ENCODE results near the gene FHIP1A.
A peak's percentile ranks its signal among the peaks of the same experiment; 100 is the strongest.
"Not testable (repeated sequence)": the region's sequence is repeated elsewhere in the genome, so short reads cannot be mapped to it uniquely, and the experiment has no call there.

Gene FHIP1A

GRCh38 chr4:151362404-151363164, 46.4 kb upstream of the FHIP1A start:
- Histone ChIP-seq H4K91ac (ENCODE audit: low read length) (no peak overlapping the region), H3K27me3 (ENCODE audit: control insufficient read depth in 1 of 2, insufficient read depth in 1 of 2, low read length in 2 of 2) (no peaks in the 10 kb centered on the region), H3K23ac (ENCODE audit: low read length in 2 of 2) (no peak overlapping the region), H3K4me1 (ENCODE audit: control insufficient read depth, insufficient read depth, low read depth, low read length) (no peaks in the 10 kb centered on the region), H3K27ac (ENCODE audit: low read length, poor library complexity, severe bottlenecking) (no peak overlapping the region), H3K79me1 (replicated peaks; ENCODE audit: low read length, poor library complexity, severe bottlenecking) (no peaks in the 10 kb centered on the region), H2BK120ac (ENCODE audit: low read depth, low read length) (no peak overlapping the region), H2BK12ac (ENCODE audit: low read length in 2 of 2) (no peak overlapping the region), H4K8ac (ENCODE audit: low read length) (no peak overlapping the region), H3K9ac (ENCODE audit: low read length) (peak overlapping the region; percentile 54), H2BK15ac (ENCODE audit: low read depth, poor library complexity, severe bottlenecking) (no peak overlapping the region), H2AK5ac (ENCODE audit: low read length, severe bottlenecking) (no peak overlapping the region), H3K36me3 (ENCODE audit: control insufficient read depth in 1 of 2, insufficient read depth in 2 of 2, low read depth in 1 of 2, low read length in 2 of 2) (no peaks in the 10 kb centered on the region), H3K4me3 (ENCODE audit: insufficient read depth in 1 of 2, low read depth in 1 of 2, low read length in 2 of 2) (no peak overlapping the region), H2BK5ac (ENCODE audit: low read depth, low read length, poor library complexity, severe bottlenecking) (no peak overlapping the region), H2AFZ (ENCODE audit: low read depth, low read length) (no peak overlapping the region), H3K4me2 (ENCODE audit: low read length, poor library complexity, severe bottlenecking) (no peak overlapping the region), H3K4ac (ENCODE audit: low read depth in 1 of 2, low read length in 2 of 2) (peak overlapping the region in 1 of 2 experiments; percentile 16), H3K9me3 (ENCODE audit: control insufficient read depth, low read length) (no peaks in the 10 kb centered on the region), H3K18ac (ENCODE audit: low read depth in 1 of 2, low read length in 2 of 2) (no peak overlapping the region), H3K14ac (ENCODE audit: low read length in 2 of 2) (no peak overlapping the region)
- peak; percentile 83 for DNase-seq
- WGBS, result 56% methylated on average over 10 of the region's 14 CpGs

GRCh38 chr4:151376540-151376939, 32.4 kb upstream of the FHIP1A start:
- Histone ChIP-seq H2BK12ac (ENCODE audit: low read length in 2 of 2) (no peak overlapping the region), H4K8ac (ENCODE audit: low read length) (no peak overlapping the region), H3K4me3 (ENCODE audit: insufficient read depth in 1 of 2, low read depth in 1 of 2, low read length in 2 of 2) (no peak overlapping the region), H2AK5ac (ENCODE audit: low read length, severe bottlenecking) (no peak overlapping the region), H3K14ac (ENCODE audit: low read length in 2 of 2) (no peak overlapping the region), H3K27ac (ENCODE audit: low read length, poor library complexity, severe bottlenecking) (no peak overlapping the region), H2AFZ (ENCODE audit: low read depth, low read length) (no peak overlapping the region), H4K91ac (ENCODE audit: low read length) (no peak overlapping the region), H3K18ac (ENCODE audit: low read depth in 1 of 2, low read length in 2 of 2) (no peak overlapping the region), H2BK5ac (ENCODE audit: low read depth, low read length, poor library complexity, severe bottlenecking) (no peak overlapping the region), H3K27me3 (ENCODE audit: control insufficient read depth in 1 of 2, insufficient read depth in 1 of 2, low read length in 2 of 2) (no peaks in the 10 kb centered on the region), H3K4me2 (ENCODE audit: low read length, poor library complexity, severe bottlenecking) (no peak overlapping the region), H2BK15ac (ENCODE audit: low read depth, poor library complexity, severe bottlenecking) (no peak overlapping the region), H3K4me1 (ENCODE audit: control insufficient read depth, insufficient read depth, low read depth, low read length) (no peaks in the 10 kb centered on the region), H3K9me3 (ENCODE audit: control insufficient read depth, low read length) (no peaks in the 10 kb centered on the region), H3K4ac (ENCODE audit: low read depth in 1 of 2, low read length in 2 of 2) (no peak overlapping the region), H3K9ac (ENCODE audit: low read length) (no peak overlapping the region), H3K79me1 (replicated peaks; ENCODE audit: low read length, poor library complexity, severe bottlenecking) (no peaks in the 10 kb centered on the region), H3K23ac (ENCODE audit: low read length in 2 of 2) (no peak overlapping the region), H2BK120ac (ENCODE audit: low read depth, low read length) (no peak overlapping the region), H3K36me3 (ENCODE audit: control insufficient read depth in 1 of 2, insufficient read depth in 2 of 2, low read depth in 1 of 2, low read length in 2 of 2) (no peaks in the 10 kb centered on the region)
- DNase-seq, result no peak
- no CpG with 5 or more reads among the region's 1 CpG for WGBS

- Histone ChIP-seq H2AFZ (ENCODE audit: low read depth, low read length) (no peak overlapping the region), H3K23ac (ENCODE audit: low read length in 2 of 2) (no peak overlapping the region), H2BK5ac (ENCODE audit: low read depth, low read length, poor library complexity, severe bottlenecking) (no peak overlapping the region), H2AK5ac (ENCODE audit: low read length, severe bottlenecking) (no peak overlapping the region), H2BK15ac (ENCODE audit: low read depth, poor library complexity, severe bottlenecking) (no peak overlapping the region), H3K79me1 (replicated peaks; ENCODE audit: low read length, poor library complexity, severe bottlenecking) (no peaks in the 10 kb centered on the region), H3K18ac (ENCODE audit: low read depth in 1 of 2, low read length in 2 of 2) (no peak overlapping the region), H4K91ac (ENCODE audit: low read length) (no peak overlapping the region), H3K14ac (ENCODE audit: low read length in 2 of 2) (no peak overlapping the region), H2BK12ac (ENCODE audit: low read length in 2 of 2) (no peak overlapping the region), H3K4me1 (ENCODE audit: control insufficient read depth, insufficient read depth, low read depth, low read length) (no peaks in the 10 kb centered on the region), H3K36me3 (ENCODE audit: control insufficient read depth in 1 of 2, insufficient read depth in 2 of 2, low read depth in 1 of 2, low read length in 2 of 2) (no peaks in the 10 kb centered on the region), H3K4me3 (ENCODE audit: insufficient read depth in 1 of 2, low read depth in 1 of 2, low read length in 2 of 2) (no peak overlapping the region), H3K9me3 (ENCODE audit: control insufficient read depth, low read length) (no peaks in the 10 kb centered on the region), H3K9ac (ENCODE audit: low read length) (peak overlapping the region; percentile 15), H2BK120ac (ENCODE audit: low read depth, low read length) (no peak overlapping the region), H3K27me3 (ENCODE audit: control insufficient read depth in 1 of 2, insufficient read depth in 1 of 2, low read length in 2 of 2) (no peaks in the 10 kb centered on the region), H3K4ac (ENCODE audit: low read depth in 1 of 2, low read length in 2 of 2) (no peak overlapping the region), H4K8ac (ENCODE audit: low read length) (no peak overlapping the region), H3K4me2 (ENCODE audit: low read length, poor library complexity, severe bottlenecking) (no peak overlapping the region), H3K27ac (ENCODE audit: low read length, poor library complexity, severe bottlenecking) (no peak overlapping the region)
- WGBS, result 87% methylated on average over 1 of the region's 2 CpGs
- no peak for DNase-seq
Observed at GRCh38 chr4:151389311-151389710, 19.7 kb upstream of the FHIP1A start.

GRCh38 chr4:151389799-151390198, 19.2 kb upstream of the FHIP1A start:
- not testable (repeated sequence) for H2BK5ac ChIP-seq (ENCODE audit: low read depth, low read length, poor library complexity, severe bottlenecking); H3K14ac ChIP-seq (ENCODE audit: low read length in 2 of 2); H3K27me3 ChIP-seq (ENCODE audit: control insufficient read depth in 1 of 2, insufficient read depth in 1 of 2, low read length in 2 of 2); H3K18ac ChIP-seq (ENCODE audit: low read depth in 1 of 2, low read length in 2 of 2); H4K91ac ChIP-seq (ENCODE audit: low read length); H3K36me3 ChIP-seq (ENCODE audit: control insufficient read depth in 1 of 2, insufficient read depth in 2 of 2, low read depth in 1 of 2, low read length in 2 of 2); H3K4me3 ChIP-seq (ENCODE audit: insufficient read depth in 1 of 2, low read depth in 1 of 2, low read length in 2 of 2); H2BK12ac ChIP-seq (ENCODE audit: low read length in 2 of 2); H3K4me2 ChIP-seq (ENCODE audit: low read length, poor library complexity, severe bottlenecking); H2AK5ac ChIP-seq (ENCODE audit: low read length, severe bottlenecking); H3K79me1 ChIP-seq (replicated peaks; ENCODE audit: low read length, poor library complexity, severe bottlenecking); H4K8ac ChIP-seq (ENCODE audit: low read length); H3K27ac ChIP-seq (ENCODE audit: low read length, poor library complexity, severe bottlenecking); DNase-seq; H2BK15ac ChIP-seq (ENCODE audit: low read depth, poor library complexity, severe bottlenecking); H3K4me1 ChIP-seq (ENCODE audit: control insufficient read depth, insufficient read depth, low read depth, low read length); H3K23ac ChIP-seq (ENCODE audit: low read length in 2 of 2); H2BK120ac ChIP-seq (ENCODE audit: low read depth, low read length); H2AFZ ChIP-seq (ENCODE audit: low read depth, low read length); H3K4ac ChIP-seq (ENCODE audit: low read depth in 1 of 2, low read length in 2 of 2); H3K9me3 ChIP-seq (ENCODE audit: control insufficient read depth, low read length)
- WGBS, result 100% methylated on average over 2 of the region's 2 CpGs
- H3K9ac ChIP-seq (ENCODE audit: low read length), result peak overlapping the region; percentile 15
